Tongue (tissue), 2 donors: ENCODE measurements around the gene CILP2. TPM values are rescaled to one million over a fixed set of nuclear protein-coding genes. Genes with fewer than 3 reads are reported as not detected.

ENCODE experiments used
- DNase-seq: peaks from one replicate; pipeline ENCODE4 v3.0.0-alpha.2; 2015
- total RNA-seq: library from RNA; depleted of rRNA; stranded (reverse); fragments of >200 nt; gene quantifications from one replicate; pipeline ENCODE4 v1.2.3, GENCODE V29; 2014

Gene CILP2
- total RNA-seq, 1 donor from 2014 or later: 5.5 TPM

GRCh38 chr19:19544257-19544953, 6.3 kb downstream of the CILP2 start:
- DNase-seq: no peak

- no peak for DNase-seq
Observed at GRCh38 chr19:19544954-19545591, 7.0 kb downstream of the CILP2 start.

GRCh38 chr19:19545707-19546106, 7.6 kb downstream of the CILP2 start:
- DNase-seq: no peak

- DNase-seq: no peak
Observed at GRCh38 chr19:19546751-19547162, 8.7 kb downstream of the CILP2 start.

- DNase-seq: no peak
Observed at GRCh38 chr19:19547674-19548336, 9.7 kb downstream of the CILP2 start.

GRCh38 chr19:19548915-19549759, 11.1 kb downstream of the CILP2 start:
- DNase-seq: no peak

- no peak for DNase-seq
Observed at GRCh38 chr19:19549804-19550464, 11.9 kb downstream of the CILP2 start.

- no peak for DNase-seq
Observed at GRCh38 chr19:19550485-19550929, 12.4 kb downstream of the CILP2 start.

- DNase-seq: no peak
Observed at GRCh38 chr19:19550972-19551852, 13.1 kb downstream of the CILP2 start.

- DNase-seq: no peak
Observed at GRCh38 chr19:19551853-19552192, 13.8 kb downstream of the CILP2 start.

- DNase-seq: no peak
Observed at GRCh38 chr19:19552798-19553197, 14.7 kb downstream of the CILP2 start.

GRCh38 chr19:19553670-19554069, 15.6 kb downstream of the CILP2 start:
- no peak for DNase-seq

- no peak for DNase-seq
Observed at GRCh38 chr19:19554074-19555023, 16.3 kb downstream of the CILP2 start.

GRCh38 chr19:19558055-19558454, 20.0 kb downstream of the CILP2 start:
- no peak for DNase-seq

GRCh38 chr19:19558636-19559035, 20.6 kb downstream of the CILP2 start:
- DNase-seq: no peak

GRCh38 chr19:19559931-19560330, 21.9 kb downstream of the CILP2 start:
- no peak for DNase-seq

- no peak for DNase-seq
Observed at GRCh38 chr19:19561946-19562664, 24.0 kb downstream of the CILP2 start.

- no peak for DNase-seq
Observed at GRCh38 chr19:19562665-19563347, 24.7 kb downstream of the CILP2 start.
